NCI-H345 (cell line): ENCODE data around the gene LDB2.
"Not testable (repeated sequence)": the region's sequence is repeated elsewhere in the genome, so short reads cannot be mapped to it uniquely, and the experiment has no call there.

ENCODE experiments used
- DNase-seq: peaks from one replicate; lab custom pipeline; 2025; lab: John Stamatoyannopoulos, UW

LDB2 gene

GRCh38 chr4:16596267-16596666 is 302.2 kb downstream of the LDB2 start:
- DNase-seq, result no peak

- no peak for DNase-seq
Observed at GRCh38 chr4:16594128-16594527, 304.3 kb downstream of the LDB2 start.

- DNase-seq, result no peak
Observed at GRCh38 chr4:16593386-16593785, 305.1 kb downstream of the LDB2 start.

GRCh38 chr4:16591272-16591826 is 307.1 kb downstream of the LDB2 start:
- no peak for DNase-seq

GRCh38 chr4:16590797-16591196 is 307.6 kb downstream of the LDB2 start:
- DNase-seq, result no peak

- no peak for DNase-seq
Observed at GRCh38 chr4:16588651-16589050, 309.8 kb downstream of the LDB2 start.

- no peak for DNase-seq
Observed at GRCh38 chr4:16588149-16588548, 310.3 kb downstream of the LDB2 start.

- no peak for DNase-seq
Observed at GRCh38 chr4:16585053-16585452, 313.4 kb downstream of the LDB2 start.

GRCh38 chr4:16583764-16584163 is 314.7 kb downstream of the LDB2 start:
- no peak for DNase-seq

- no peak for DNase-seq
Observed at GRCh38 chr4:16582526-16582925, 315.9 kb downstream of the LDB2 start.

- no peak for DNase-seq
Observed at GRCh38 chr4:16582036-16582435, 316.4 kb downstream of the LDB2 start.

- DNase-seq, result no peak
Observed at GRCh38 chr4:16581117-16581516, 317.3 kb downstream of the LDB2 start.

- no peak for DNase-seq
Observed at GRCh38 chr4:16580514-16580913, 317.9 kb downstream of the LDB2 start.

- no peak for DNase-seq
Observed at GRCh38 chr4:16579866-16580265, 318.6 kb downstream of the LDB2 start.

GRCh38 chr4:16577177-16577576 is 321.3 kb downstream of the LDB2 start:
- DNase-seq, result no peak

GRCh38 chr4:16574981-16575380 is 323.5 kb downstream of the LDB2 start:
- no peak for DNase-seq

- no peak for DNase-seq
Observed at GRCh38 chr4:16573739-16574138, 324.7 kb downstream of the LDB2 start.

- no peak for DNase-seq
Observed at GRCh38 chr4:16573206-16573605, 325.2 kb downstream of the LDB2 start.

GRCh38 chr4:16572631-16573030 is 325.8 kb downstream of the LDB2 start:
- DNase-seq, result no peak

- no peak for DNase-seq
Observed at GRCh38 chr4:16572161-16572560, 326.3 kb downstream of the LDB2 start.

- no peak for DNase-seq
Observed at GRCh38 chr4:16569790-16570189, 328.7 kb downstream of the LDB2 start.

- not testable (repeated sequence) for DNase-seq
Observed at GRCh38 chr4:16557316-16557715, 341.1 kb downstream of the LDB2 start.

- DNase-seq, result no peak
Observed at GRCh38 chr4:16555156-16555555, 343.3 kb downstream of the LDB2 start.

GRCh38 chr4:16550531-16550930 is 347.9 kb downstream of the LDB2 start:
- no peak for DNase-seq

GRCh38 chr4:16545656-16546055 is 352.8 kb downstream of the LDB2 start:
- DNase-seq, result no peak
